NT2/D1 (cell line): ENCODE data around the gene ADCY3.

Experiments used
- SUZ12 ChIP-seq: IDR thresholded peaks from 2 replicates; pipeline ENCODE4 v1.6.1; 2011; ENCODE audit not compliant: insufficient read length, insufficient read depth; ENCODE audit errors: extremely low read depth
- YY1 ChIP-seq: IDR thresholded peaks from 2 replicates; pipeline ENCODE4 v1.6.1; 2011; ENCODE audit not compliant: insufficient read length, insufficient read depth

- TF ChIP-seq SUZ12, result no peak
- no peak for TF ChIP-seq YY1
These were observed 64.9 kb downstream of the ADCY3 start for GRCh38 chr2:24855022-24855622.
